Measurements from ENCODE around the gene CPLX1.

The CPLX1 gene

DNA sequence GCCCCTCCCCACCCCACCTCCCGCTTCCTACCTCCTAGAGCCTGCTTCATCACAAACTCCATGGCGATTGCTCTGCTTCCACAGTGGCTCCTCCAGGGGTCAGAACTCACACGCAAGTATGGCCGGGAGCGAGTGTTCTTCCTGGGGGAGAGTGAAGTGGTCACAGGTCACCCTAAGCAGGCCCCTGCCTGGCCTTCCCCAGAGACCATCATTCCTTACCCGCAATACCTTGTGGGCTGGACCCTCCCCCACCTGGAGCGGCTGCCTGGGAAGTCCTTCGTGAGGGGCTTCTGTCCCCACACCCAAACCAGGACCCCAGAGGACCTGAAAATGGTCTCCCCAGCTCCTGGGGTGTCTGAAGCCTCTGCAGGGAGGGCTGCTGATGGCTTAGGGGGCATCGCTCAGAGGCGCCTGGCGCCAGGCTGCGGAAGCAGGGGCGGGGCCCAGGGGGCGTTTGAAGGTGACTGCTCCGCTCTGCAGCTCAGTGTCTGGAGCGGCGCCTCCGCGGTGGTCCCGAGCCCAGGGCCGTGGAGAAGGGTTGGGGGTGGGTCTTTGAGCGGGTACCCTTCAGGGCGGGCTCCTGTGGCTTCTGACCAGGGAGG is 1.4 kb downstream of the CPLX1 start:
- no peaks in the 10 kb centered on the region for H3K79me2 ChIP-seq (ENCODE audit: control insufficient read depth, insufficient read depth, low read length, unreplicated experiment)
- H3K27ac ChIP-seq (ENCODE audit: low read depth, low read length): no peak overlapping the region
- H3K27me3 ChIP-seq (ENCODE audit: insufficient read depth, low read length): peaks cover 83% of the 10 kb centered on the region
- H2AFZ ChIP-seq (ENCODE audit: low read length, unreplicated experiment): no peak overlapping the region
- no peaks in the 10 kb centered on the region for H3K36me3 ChIP-seq (ENCODE audit: insufficient read depth, low read length)
- H3K4me1 ChIP-seq (ENCODE audit: control insufficient read depth, insufficient read depth, low read length, unreplicated experiment): peaks cover 3% of the 10 kb centered on the region
- H3K4me3 ChIP-seq (ENCODE audit: low read depth, low read length): 0 out of 2 replicates have a peak overlapping the region, but pooled peaks have one; percentile 3

GRCh38 chr4:823761-824460 is 2.0 kb downstream of the CPLX1 start:
- no peak overlapping the region for H3K4me3 ChIP-seq (ENCODE audit: low read depth, low read length)
- H2AFZ ChIP-seq (ENCODE audit: low read length, unreplicated experiment): no peak overlapping the region
- peaks cover 3% of the 10 kb centered on the region for H3K4me1 ChIP-seq (ENCODE audit: control insufficient read depth, insufficient read depth, low read length, unreplicated experiment)
- no peaks in the 10 kb centered on the region for H3K36me3 ChIP-seq (ENCODE audit: insufficient read depth, low read length)
- peaks cover 89% of the 10 kb centered on the region for H3K27me3 ChIP-seq (ENCODE audit: insufficient read depth, low read length)
- H3K79me2 ChIP-seq (ENCODE audit: control insufficient read depth, insufficient read depth, low read length, unreplicated experiment): no peaks in the 10 kb centered on the region
- H3K27ac ChIP-seq (ENCODE audit: low read depth, low read length): no peak overlapping the region

DNA sequence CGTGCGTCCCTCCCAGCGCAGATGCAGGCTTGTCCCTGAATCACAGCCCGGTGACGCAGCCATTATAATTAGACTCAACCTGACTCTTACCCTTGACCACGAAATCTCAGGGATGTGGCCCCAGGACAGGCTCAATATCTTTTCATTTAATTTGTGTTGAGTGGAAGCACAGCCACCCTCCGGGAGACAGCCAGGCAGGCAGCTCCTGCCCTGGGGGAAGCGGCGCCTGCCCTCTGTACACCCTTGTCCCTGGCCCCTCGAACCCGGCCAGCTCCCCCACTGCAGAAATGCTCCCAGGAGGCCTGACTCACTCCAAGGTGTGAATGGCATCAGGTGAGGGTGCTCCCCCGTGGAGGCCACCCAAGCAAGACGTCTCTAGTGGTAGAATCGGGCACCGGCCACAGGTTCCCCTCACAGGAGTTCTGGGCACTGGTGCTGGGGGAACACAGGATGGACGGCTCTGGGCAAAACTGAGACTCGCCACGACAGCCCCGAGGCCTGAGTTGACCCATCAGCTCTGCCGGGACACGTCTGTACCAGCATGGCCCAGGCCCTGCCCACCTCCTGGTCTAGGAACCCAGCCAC is 2.7 kb downstream of the CPLX1 start:
- Histone ChIP-seq H3K36me3 (ENCODE audit: insufficient read depth, low read length) (no peaks in the 10 kb centered on the region), H3K4me3 (ENCODE audit: low read depth, low read length) (no peak overlapping the region), H2AFZ (ENCODE audit: low read length, unreplicated experiment) (no peak overlapping the region), H3K79me2 (ENCODE audit: control insufficient read depth, insufficient read depth, low read length, unreplicated experiment) (no peaks in the 10 kb centered on the region), H3K27ac (ENCODE audit: low read depth, low read length) (no peak overlapping the region), H3K27me3 (ENCODE audit: insufficient read depth, low read length) (peaks cover 93% of the 10 kb centered on the region), H3K4me1 (ENCODE audit: control insufficient read depth, insufficient read depth, low read length, unreplicated experiment) (peaks cover 3% of the 10 kb centered on the region)

DNA sequence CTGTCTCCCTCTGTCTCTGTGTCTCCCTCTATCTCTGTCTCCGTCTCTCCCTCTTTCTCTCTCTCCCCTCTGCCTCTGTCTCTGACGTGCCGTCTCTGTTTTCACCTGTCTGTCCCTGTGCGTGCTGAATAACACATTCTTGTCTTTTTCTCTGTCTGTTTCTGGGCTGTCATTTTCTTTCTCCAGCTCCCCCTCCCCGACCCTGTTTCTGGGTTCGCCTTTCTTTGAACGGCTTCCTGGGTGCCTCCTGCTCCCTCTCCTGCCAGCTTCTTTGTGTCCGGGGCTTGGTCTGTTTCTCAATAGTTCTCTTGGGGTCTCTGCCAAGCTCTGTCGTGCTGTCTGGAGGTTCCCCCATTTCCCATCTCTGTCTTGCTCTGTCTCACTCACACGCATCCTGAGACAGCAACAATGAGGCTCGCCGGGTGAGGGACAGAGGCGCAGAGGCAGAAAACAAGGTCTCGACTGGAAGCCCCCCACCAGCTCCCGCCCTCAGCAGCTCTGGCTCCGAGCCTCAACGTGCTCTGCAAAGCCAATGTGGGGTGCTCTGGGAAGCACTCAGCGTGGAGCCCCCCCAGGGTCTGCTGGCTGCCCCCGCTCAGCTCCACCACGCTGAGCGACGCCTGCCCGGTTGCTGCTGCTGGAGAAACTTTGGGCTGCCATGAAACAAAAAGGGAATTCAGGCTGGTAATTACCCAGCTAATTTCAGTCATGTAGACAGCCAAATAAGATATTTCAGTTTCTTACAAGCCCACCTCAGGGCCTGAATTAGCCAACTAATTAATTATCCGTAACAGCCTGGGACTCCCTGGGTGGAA is 3.4 kb downstream of the CPLX1 start:
- Histone ChIP-seq H3K4me3 (ENCODE audit: low read depth, low read length) (no peak overlapping the region), H3K36me3 (ENCODE audit: insufficient read depth, low read length) (no peaks in the 10 kb centered on the region), H3K27ac (ENCODE audit: low read depth, low read length) (no peak overlapping the region), H3K79me2 (ENCODE audit: control insufficient read depth, insufficient read depth, low read length, unreplicated experiment) (no peaks in the 10 kb centered on the region), H2AFZ (ENCODE audit: low read length, unreplicated experiment) (no peak overlapping the region), H3K27me3 (ENCODE audit: insufficient read depth, low read length) (peaks cover 93% of the 10 kb centered on the region), H3K4me1 (ENCODE audit: control insufficient read depth, insufficient read depth, low read length, unreplicated experiment) (peaks cover 3% of the 10 kb centered on the region)

GRCh38 chr4:821631-822030 is 4.3 kb downstream of the CPLX1 start:
- H3K4me3 ChIP-seq (ENCODE audit: low read depth, low read length): no peak overlapping the region
- no peaks in the 10 kb centered on the region for H3K36me3 ChIP-seq (ENCODE audit: insufficient read depth, low read length)
- peaks cover 89% of the 10 kb centered on the region for H3K27me3 ChIP-seq (ENCODE audit: insufficient read depth, low read length)
- no peak overlapping the region for H2AFZ ChIP-seq (ENCODE audit: low read length, unreplicated experiment)
- H3K27ac ChIP-seq (ENCODE audit: low read depth, low read length): no peak overlapping the region
- H3K79me2 ChIP-seq (ENCODE audit: control insufficient read depth, insufficient read depth, low read length, unreplicated experiment): no peaks in the 10 kb centered on the region
- peaks cover 3% of the 10 kb centered on the region for H3K4me1 ChIP-seq (ENCODE audit: control insufficient read depth, insufficient read depth, low read length, unreplicated experiment)

- Histone ChIP-seq H3K79me2 (ENCODE audit: control insufficient read depth, insufficient read depth, low read length, unreplicated experiment) (no peaks in the 10 kb centered on the region), H3K4me1 (ENCODE audit: control insufficient read depth, insufficient read depth, low read length, unreplicated experiment) (peaks cover 3% of the 10 kb centered on the region), H3K27ac (ENCODE audit: low read depth, low read length) (no peak overlapping the region), H3K36me3 (ENCODE audit: insufficient read depth, low read length) (no peaks in the 10 kb centered on the region), H3K27me3 (ENCODE audit: insufficient read depth, low read length) (peaks cover 91% of the 10 kb centered on the region), H2AFZ (ENCODE audit: low read length, unreplicated experiment) (no peak overlapping the region), H3K4me3 (ENCODE audit: low read depth, low read length) (no peak overlapping the region)
Observed at GRCh38 chr4:821181-821591, 4.7 kb downstream of the CPLX1 start.

GRCh38 chr4:820230-821172 is 5.4 kb downstream of the CPLX1 start:
- Histone ChIP-seq H3K4me1 (ENCODE audit: control insufficient read depth, insufficient read depth, low read length, unreplicated experiment) (peaks cover 3% of the 10 kb centered on the region), H2AFZ (ENCODE audit: low read length, unreplicated experiment) (no peak overlapping the region), H3K27ac (ENCODE audit: low read depth, low read length) (no peak overlapping the region), H3K4me3 (ENCODE audit: low read depth, low read length) (no peak overlapping the region), H3K36me3 (ENCODE audit: insufficient read depth, low read length) (no peaks in the 10 kb centered on the region), H3K27me3 (ENCODE audit: insufficient read depth, low read length) (peaks cover 93% of the 10 kb centered on the region), H3K79me2 (ENCODE audit: control insufficient read depth, insufficient read depth, low read length, unreplicated experiment) (no peaks in the 10 kb centered on the region)

- no peaks in the 10 kb centered on the region for H3K36me3 ChIP-seq (ENCODE audit: insufficient read depth, low read length)
- no peak overlapping the region for H3K27ac ChIP-seq (ENCODE audit: low read depth, low read length)
- no peaks in the 10 kb centered on the region for H3K79me2 ChIP-seq (ENCODE audit: control insufficient read depth, insufficient read depth, low read length, unreplicated experiment)
- H3K4me1 ChIP-seq (ENCODE audit: control insufficient read depth, insufficient read depth, low read length, unreplicated experiment): peaks cover 2% of the 10 kb centered on the region
- no peak overlapping the region for H2AFZ ChIP-seq (ENCODE audit: low read length, unreplicated experiment)
- peaks cover 89% of the 10 kb centered on the region for H3K27me3 ChIP-seq (ENCODE audit: insufficient read depth, low read length)
- no peak overlapping the region for H3K4me3 ChIP-seq (ENCODE audit: low read depth, low read length)
Observed at GRCh38 chr4:819401-820229, 6.3 kb downstream of the CPLX1 start.

DNA sequence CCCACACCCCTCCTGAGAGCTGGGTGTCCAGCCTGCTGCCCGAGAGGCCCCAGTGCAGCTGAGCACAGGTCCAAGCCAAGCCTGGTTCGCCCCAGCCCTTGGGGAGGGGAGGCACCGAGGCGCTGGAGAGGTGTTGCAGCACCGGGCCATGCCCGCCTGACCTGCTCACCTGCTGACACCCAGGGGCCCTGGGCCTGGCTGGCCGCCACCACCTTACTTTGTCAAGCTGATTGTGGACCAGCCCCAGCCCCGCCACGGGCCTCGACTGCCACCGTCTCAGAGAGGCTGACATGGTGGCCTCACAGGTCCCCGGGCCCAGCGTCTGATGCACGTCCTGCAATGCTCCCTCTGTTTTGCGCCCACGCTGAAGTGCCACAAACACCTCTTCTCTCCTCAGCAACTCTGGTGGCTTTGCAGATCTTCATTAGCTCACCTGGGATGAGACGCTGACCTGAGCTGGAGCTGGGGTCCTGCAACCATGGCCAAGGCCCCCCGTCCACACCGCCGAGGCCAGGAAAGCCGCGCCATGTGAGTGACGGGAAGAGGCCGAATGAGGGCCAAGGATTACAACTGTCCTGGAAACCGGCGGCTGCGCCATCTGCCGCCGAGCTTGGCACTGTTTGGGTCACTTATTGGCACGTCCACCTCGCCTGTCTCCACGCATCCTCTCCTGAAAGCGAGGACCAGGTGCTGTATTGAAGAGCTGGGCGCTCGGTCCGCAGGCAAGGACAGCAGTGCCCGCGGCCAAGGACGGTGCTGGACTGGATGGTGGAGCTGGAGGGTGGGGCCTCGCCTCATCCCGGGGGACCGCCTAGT is 7.6 kb downstream of the CPLX1 start:
- Histone ChIP-seq H3K36me3 (ENCODE audit: insufficient read depth, low read length) (no peaks in the 10 kb centered on the region), H3K79me2 (ENCODE audit: control insufficient read depth, insufficient read depth, low read length, unreplicated experiment) (no peaks in the 10 kb centered on the region), H2AFZ (ENCODE audit: low read length, unreplicated experiment) (no peak overlapping the region), H3K4me1 (ENCODE audit: control insufficient read depth, insufficient read depth, low read length, unreplicated experiment) (no peaks in the 10 kb centered on the region), H3K27me3 (ENCODE audit: insufficient read depth, low read length) (peaks cover 89% of the 10 kb centered on the region), H3K4me3 (ENCODE audit: low read depth, low read length) (no peak overlapping the region), H3K27ac (ENCODE audit: low read depth, low read length) (no peak overlapping the region)
